SIG-M5 (cell line): ENCODE measurements around the gene STAT6.
A peak's percentile ranks its signal among the peaks of the same experiment; 100 is the strongest.
"Not testable (repeated sequence)": the region's sequence is repeated elsewhere in the genome, so short reads cannot be mapped to it uniquely, and the experiment has no call there.

ENCODE experiments used
- DNase-seq: peaks from one replicate; lab custom pipeline; 2025; lab: John Stamatoyannopoulos, UW

The STAT6 gene

GRCh38 chr12:57127101-57127725 is 16.1 kb upstream of the STAT6 start:
- no peak for DNase-seq

GRCh38 chr12:57126561-57126960 is 15.4 kb upstream of the STAT6 start:
- no peak for DNase-seq

- no peak for DNase-seq
These were observed 14.9 kb upstream of the STAT6 start for GRCh38 chr12:57126061-57126460.

- no peak for DNase-seq
These were observed 13.2 kb upstream of the STAT6 start for GRCh38 chr12:57124261-57124877.

- DNase-seq, result no peak
These were observed 12.7 kb upstream of the STAT6 start for GRCh38 chr12:57123813-57124212.

GRCh38 chr12:57120718-57121117 is 9.6 kb upstream of the STAT6 start:
- DNase-seq, result not testable (repeated sequence)

GRCh38 chr12:57119294-57120085 is 8.3 kb upstream of the STAT6 start:
- DNase-seq, result no peak

GRCh38 chr12:57118711-57119271 is 7.6 kb upstream of the STAT6 start:
- no peak for DNase-seq

GRCh38 chr12:57116580-57117281 is 5.6 kb upstream of the STAT6 start:
- DNase-seq, result no peak

- no peak for DNase-seq
These were observed 1.5 kb upstream of the STAT6 start for GRCh38 chr12:57112492-57113294.

GRCh38 chr12:57110104-57111030 is 795 bp downstream of the STAT6 start:
- DNase-seq, result peak; percentile 50

GRCh38 chr12:57109207-57110103 is 1.7 kb downstream of the STAT6 start:
- no peak for DNase-seq

GRCh38 chr12:57107456-57108155 is 3.6 kb downstream of the STAT6 start:
- DNase-seq, result no peak

GRCh38 chr12:57106021-57106708 is 5.0 kb downstream of the STAT6 start:
- DNase-seq, result no peak

GRCh38 chr12:57105011-57105753 is 6.0 kb downstream of the STAT6 start:
- DNase-seq, result no peak

GRCh38 chr12:57104292-57104910 is 6.8 kb downstream of the STAT6 start:
- DNase-seq, result no peak

- DNase-seq, result no peak
These were observed 7.3 kb downstream of the STAT6 start for GRCh38 chr12:57103856-57104255.
